Central memory CD8-positive, alpha-beta T cell (primary cell): ENCODE results near the gene STK39.

ENCODE experiments used
- ATAC-seq: fragments of 150-1000 bp; cut with Tn5 transposase; replicated peaks from 2 replicates; pipeline ENCODE4 v1.10.0; 2022; ENCODE audit warnings: mild to moderate bottlenecking, moderate FRiP score, moderate number of reproducible peaks; ENCODE audit not compliant: poor library complexity, severe bottlenecking; ENCODE audit errors: extremely low read depth
- DNase-seq, 2 donors: peaks; one replicate each; pipeline ENCODE4 v3.0.0; 2021; ENCODE audit warnings: low spot score in 2 of 2
- H3K27ac Mint-ChIP-seq: one replicate; pipeline ENCODE4 v1.8.0; 2022; ENCODE audit warnings: low read depth, mild to moderate bottlenecking, moderate library complexity, mixed read lengths
- H3K27me3 Mint-ChIP-seq: one replicate; pipeline ENCODE4 v1.8.0; 2022; ENCODE audit warnings: mixed read lengths
- H3K36me3 Mint-ChIP-seq: one replicate; pipeline ENCODE4 v1.8.0; 2022; ENCODE audit warnings: mild to moderate bottlenecking, moderate library complexity, mixed read lengths; ENCODE audit not compliant: insufficient read depth
- H3K4me1 Mint-ChIP-seq: one replicate; pipeline ENCODE4 v1.8.0; 2022; ENCODE audit warnings: mixed read lengths
- H3K4me3 Mint-ChIP-seq: one replicate; pipeline ENCODE4 v1.8.0; 2022; ENCODE audit warnings: mild to moderate bottlenecking, moderate library complexity, mixed read lengths
- H3K9me3 Mint-ChIP-seq: one replicate; pipeline ENCODE4 v1.8.0; 2022; ENCODE audit warnings: mixed read lengths

STK39 gene

DNA sequence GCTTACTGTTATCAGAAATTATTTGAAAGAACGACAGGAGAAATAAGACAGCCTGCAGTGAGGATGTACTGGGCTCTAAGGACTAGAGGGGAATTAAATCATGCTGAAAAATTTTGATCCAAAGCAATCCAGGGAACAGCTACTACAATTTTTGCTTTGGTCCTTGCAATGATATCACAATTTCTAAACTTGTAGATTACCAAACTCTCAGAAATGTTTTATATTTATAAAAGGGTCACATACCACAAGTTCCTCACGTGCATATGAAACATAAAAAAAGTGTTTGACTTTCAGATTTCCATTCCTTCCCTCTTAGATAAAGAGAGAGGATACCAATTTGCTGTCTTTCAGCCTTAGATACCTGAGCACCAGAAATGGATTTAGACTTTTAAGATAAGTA is 261.2 kb downstream of the STK39 start:
- H3K4me1 Mint-ChIP-seq, result peaks cover 12% of the 10 kb centered on the region
- H3K27me3 Mint-ChIP-seq, result no peaks in the 10 kb centered on the region
- no peaks in the 10 kb centered on the region for H3K9me3 Mint-ChIP-seq
- ATAC-seq (no peak), DNase-seq (no peak)
- H3K36me3 Mint-ChIP-seq, result peaks cover 19% of the 10 kb centered on the region
- no peak overlapping the region for H3K27ac Mint-ChIP-seq
- H3K4me3 Mint-ChIP-seq, result no peak overlapping the region

- H3K27me3 Mint-ChIP-seq, result no peaks in the 10 kb centered on the region
- no peak overlapping the region for H3K4me3 Mint-ChIP-seq
- ATAC-seq (no peak), DNase-seq (no peak)
- peaks cover 16% of the 10 kb centered on the region for H3K4me1 Mint-ChIP-seq
- H3K27ac Mint-ChIP-seq, result no peak overlapping the region
- no peaks in the 10 kb centered on the region for H3K9me3 Mint-ChIP-seq
- peaks cover 24% of the 10 kb centered on the region for H3K36me3 Mint-ChIP-seq
These were observed 265.4 kb downstream of the STK39 start for GRCh38 chr2:167981945-167982344.

DNA sequence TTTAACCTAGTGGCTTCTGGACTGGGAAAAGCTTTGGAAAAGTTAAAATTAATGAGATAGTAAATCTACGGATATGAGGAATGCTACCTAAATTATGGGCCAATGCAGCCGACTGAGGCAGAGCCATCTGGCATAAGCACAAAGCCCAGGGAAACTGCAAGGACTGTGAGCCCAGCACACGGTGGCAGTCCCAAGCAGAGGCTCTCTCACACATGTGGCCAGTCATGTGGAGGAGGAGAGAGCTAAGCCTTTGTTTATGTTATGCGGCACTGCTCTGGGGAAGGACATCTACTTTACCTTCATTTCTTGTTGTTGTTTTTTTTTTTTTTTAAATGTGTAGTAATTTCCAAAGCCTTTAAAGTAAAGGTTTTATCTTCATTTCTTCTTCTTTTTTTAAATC is 267.0 kb downstream of the STK39 start:
- no peak for ATAC-seq
- H3K27ac Mint-ChIP-seq, result peak overlapping the region; percentile 27
- H3K4me3 Mint-ChIP-seq, result no peak overlapping the region
- DNase-seq, result no peak
- H3K36me3 Mint-ChIP-seq, result peaks cover 20% of the 10 kb centered on the region
- H3K4me1 Mint-ChIP-seq, result peaks cover 22% of the 10 kb centered on the region
- H3K9me3 Mint-ChIP-seq, result no peaks in the 10 kb centered on the region
- no peaks in the 10 kb centered on the region for H3K27me3 Mint-ChIP-seq

DNA sequence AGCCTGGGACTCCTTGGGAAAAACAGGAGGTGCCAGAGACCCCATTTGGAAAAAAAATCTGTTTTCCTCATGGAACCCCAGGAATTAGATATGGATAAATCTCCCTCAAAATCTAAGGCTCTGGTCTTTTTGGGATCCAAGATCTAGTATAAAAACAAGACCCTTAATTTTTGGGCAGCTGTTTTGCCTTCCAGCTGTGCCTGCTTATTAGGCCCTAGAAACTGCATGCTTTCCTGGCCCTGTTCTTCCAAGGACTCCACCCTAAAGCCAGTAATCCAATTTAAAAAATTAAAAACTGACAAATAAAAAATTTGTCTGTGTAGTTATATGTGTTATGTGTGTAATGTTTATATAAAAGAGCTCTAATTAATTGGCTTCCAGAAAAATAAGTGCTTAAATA is 274.6 kb downstream of the STK39 start:
- Mint-ChIP-seq H3K27ac (no peak overlapping the region), H3K4me1 (peaks cover 24% of the 10 kb centered on the region), H3K27me3 (no peaks in the 10 kb centered on the region), H3K4me3 (no peak overlapping the region), H3K9me3 (no peaks in the 10 kb centered on the region), H3K36me3 (peaks cover 7% of the 10 kb centered on the region)
- DNase-seq (no peak), ATAC-seq (no peak)

DNA sequence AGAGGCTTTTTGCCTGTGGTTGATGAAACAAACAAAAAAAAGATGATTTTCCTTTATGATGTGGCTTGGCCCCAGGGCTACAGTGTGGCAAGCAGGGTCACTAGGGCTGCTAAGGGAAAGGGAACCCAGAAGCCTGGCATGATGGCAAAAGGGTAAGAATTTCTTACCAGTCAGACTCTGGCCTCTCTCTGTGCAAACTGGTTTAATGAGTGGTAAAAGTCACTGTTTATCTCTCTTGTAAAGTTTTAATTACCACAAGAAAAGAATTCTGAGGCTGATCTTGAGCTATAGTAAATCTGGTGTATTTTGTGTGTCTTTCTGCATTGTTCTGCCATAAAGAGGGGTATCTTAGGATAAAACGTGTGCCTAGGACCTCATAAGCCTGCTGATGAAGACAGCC is 275.4 kb downstream of the STK39 start:
- H3K27ac Mint-ChIP-seq, result no peak overlapping the region
- H3K4me3 Mint-ChIP-seq, result no peak overlapping the region
- H3K9me3 Mint-ChIP-seq, result no peaks in the 10 kb centered on the region
- H3K4me1 Mint-ChIP-seq, result peaks cover 17% of the 10 kb centered on the region
- peaks cover 7% of the 10 kb centered on the region for H3K36me3 Mint-ChIP-seq
- DNase-seq (no peak), ATAC-seq (no peak)
- H3K27me3 Mint-ChIP-seq, result no peaks in the 10 kb centered on the region

GRCh38 chr2:167966937-167967913 is 280.2 kb downstream of the STK39 start:
- Mint-ChIP-seq H3K4me3 (no peak overlapping the region), H3K36me3 (peaks cover 19% of the 10 kb centered on the region), H3K27ac (peak overlapping the region; percentile 42), H3K9me3 (no peaks in the 10 kb centered on the region), H3K27me3 (no peaks in the 10 kb centered on the region), H3K4me1 (peaks cover 10% of the 10 kb centered on the region)
- ATAC-seq, result no peak
- DNase-seq, result no peak

GRCh38 chr2:167965907-167966761 is 281.3 kb downstream of the STK39 start:
- Mint-ChIP-seq H3K27ac (no peak overlapping the region), H3K36me3 (peaks cover 23% of the 10 kb centered on the region), H3K9me3 (no peaks in the 10 kb centered on the region), H3K4me1 (peaks cover 10% of the 10 kb centered on the region), H3K4me3 (no peak overlapping the region), H3K27me3 (no peaks in the 10 kb centered on the region)
- ATAC-seq (no peak), DNase-seq (no peak)

- Mint-ChIP-seq H3K4me3 (no peak overlapping the region), H3K36me3 (peaks cover 22% of the 10 kb centered on the region), H3K4me1 (peaks cover 8% of the 10 kb centered on the region), H3K27me3 (no peaks in the 10 kb centered on the region), H3K27ac (no peak overlapping the region), H3K9me3 (no peaks in the 10 kb centered on the region)
- ATAC-seq (no peak), DNase-seq (no peak)
These were observed 282.6 kb downstream of the STK39 start for GRCh38 chr2:167964650-167965413.

- DNase-seq, result no peak
- Mint-ChIP-seq H3K9me3 (no peaks in the 10 kb centered on the region), H3K27me3 (no peaks in the 10 kb centered on the region), H3K36me3 (peaks cover 20% of the 10 kb centered on the region), H3K4me1 (peaks cover under 1% of the 10 kb centered on the region), H3K27ac (no peak overlapping the region), H3K4me3 (no peak overlapping the region)
- no peak for ATAC-seq
These were observed 283.3 kb downstream of the STK39 start for GRCh38 chr2:167963899-167964649.

DNA sequence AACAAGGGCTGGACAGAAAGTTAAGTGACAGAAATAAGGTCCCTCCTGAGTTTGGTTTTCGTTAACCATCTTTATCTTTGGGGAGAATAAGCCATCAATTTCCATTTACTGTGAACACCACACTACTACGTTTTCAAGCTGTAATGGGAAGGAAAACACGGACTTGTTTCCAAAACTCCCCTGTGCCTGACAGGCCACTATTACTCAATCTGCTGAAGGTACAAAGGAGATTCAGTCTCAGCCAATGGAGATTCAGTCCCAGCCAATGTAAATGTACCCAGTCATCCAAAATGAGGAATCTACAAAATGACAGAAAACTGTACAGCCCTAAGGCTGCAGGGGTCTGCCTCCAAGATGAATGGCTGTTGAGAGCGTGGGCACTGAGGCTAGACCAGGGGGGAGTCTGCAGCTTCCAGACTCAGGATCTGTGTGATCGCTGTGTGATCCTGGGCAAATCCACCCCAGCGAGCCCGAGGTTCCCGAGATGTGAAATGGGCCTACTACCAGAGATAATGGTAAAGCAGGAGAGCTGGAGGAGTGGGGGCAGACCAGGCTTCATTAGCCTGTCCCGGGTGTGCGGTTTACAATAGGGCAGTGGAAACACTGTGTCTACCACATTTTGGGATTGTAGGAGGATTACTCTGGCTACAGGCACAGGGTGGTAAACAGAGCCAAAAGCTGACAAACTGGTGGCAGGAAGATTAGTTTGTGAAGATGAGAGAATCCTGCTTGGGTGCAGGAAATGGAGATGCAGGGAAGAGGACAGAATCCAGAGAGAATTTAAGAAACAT is 284.8 kb downstream of the STK39 start:
- Mint-ChIP-seq H3K27ac (peak overlapping the region; percentile 60), H3K4me1 (no peaks in the 10 kb centered on the region), H3K4me3 (no peak overlapping the region), H3K9me3 (no peaks in the 10 kb centered on the region), H3K27me3 (no peaks in the 10 kb centered on the region), H3K36me3 (peaks cover 22% of the 10 kb centered on the region)
- ATAC-seq (no peak), DNase-seq (no peak)

DNA sequence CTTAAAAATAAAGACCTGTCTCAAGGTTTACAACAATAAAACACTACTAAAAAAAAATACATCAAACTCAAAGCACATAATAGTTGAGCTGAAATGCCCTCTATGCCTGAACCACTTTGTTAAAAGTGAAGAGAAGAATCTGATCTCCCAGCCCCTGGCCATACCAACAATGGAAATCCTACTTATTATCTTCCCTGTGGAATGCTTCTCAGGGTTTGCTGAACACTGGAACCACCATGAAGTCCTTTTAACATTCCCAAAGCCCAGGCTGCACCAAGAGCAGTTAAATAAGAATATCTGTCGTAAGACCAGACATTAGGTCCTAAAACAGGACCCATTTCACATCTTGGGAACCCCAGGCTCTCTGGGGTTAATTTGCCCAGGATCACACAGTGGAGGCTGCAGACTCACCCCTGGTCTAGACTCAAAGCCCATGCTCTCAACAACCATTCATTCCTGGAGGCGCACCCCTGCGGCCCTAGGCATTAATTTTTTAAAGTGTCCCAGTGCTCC is 285.8 kb downstream of the STK39 start:
- Mint-ChIP-seq H3K4me1 (no peaks in the 10 kb centered on the region), H3K27ac (no peak overlapping the region), H3K9me3 (no peaks in the 10 kb centered on the region), H3K27me3 (no peaks in the 10 kb centered on the region), H3K4me3 (no peak overlapping the region), H3K36me3 (peaks cover 23% of the 10 kb centered on the region)
- no peak for ATAC-seq
- DNase-seq, result no peak
